Activated T-cell treated with anti-CD3 and anti-CD28 coated beads for 24 hours (primary cell): ENCODE measurements around the gene ESM1.

Source experiments
- DNase-seq: peaks from one replicate; pipeline ENCODE4 v3.0.0-alpha.2; 2020; ENCODE audit warnings: low read depth

The ESM1 gene

GRCh38 chr5:54981928-54982327 lies 3.5 kb downstream of the ESM1 start:
- no peak for DNase-seq

DNA sequence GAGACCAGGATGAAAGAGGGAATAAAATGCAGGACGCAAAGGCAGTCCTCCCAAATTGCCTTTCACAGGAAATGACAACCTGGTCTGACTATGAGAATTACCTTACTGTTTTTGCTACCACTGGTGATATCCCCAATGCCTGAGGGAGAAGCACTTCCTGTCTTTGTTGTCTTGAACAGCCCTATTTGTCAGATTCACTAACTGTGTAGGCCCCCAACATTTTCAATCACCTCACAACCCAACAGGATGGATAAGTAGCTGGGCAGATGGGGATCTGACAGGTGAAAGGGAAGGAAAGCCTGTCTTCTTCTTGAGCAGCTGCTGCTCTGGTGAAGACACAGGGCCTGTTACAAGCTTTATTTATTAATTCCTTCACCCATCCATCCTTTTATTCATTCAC lies 9.7 kb downstream of the ESM1 start:
- no peak for DNase-seq

DNA sequence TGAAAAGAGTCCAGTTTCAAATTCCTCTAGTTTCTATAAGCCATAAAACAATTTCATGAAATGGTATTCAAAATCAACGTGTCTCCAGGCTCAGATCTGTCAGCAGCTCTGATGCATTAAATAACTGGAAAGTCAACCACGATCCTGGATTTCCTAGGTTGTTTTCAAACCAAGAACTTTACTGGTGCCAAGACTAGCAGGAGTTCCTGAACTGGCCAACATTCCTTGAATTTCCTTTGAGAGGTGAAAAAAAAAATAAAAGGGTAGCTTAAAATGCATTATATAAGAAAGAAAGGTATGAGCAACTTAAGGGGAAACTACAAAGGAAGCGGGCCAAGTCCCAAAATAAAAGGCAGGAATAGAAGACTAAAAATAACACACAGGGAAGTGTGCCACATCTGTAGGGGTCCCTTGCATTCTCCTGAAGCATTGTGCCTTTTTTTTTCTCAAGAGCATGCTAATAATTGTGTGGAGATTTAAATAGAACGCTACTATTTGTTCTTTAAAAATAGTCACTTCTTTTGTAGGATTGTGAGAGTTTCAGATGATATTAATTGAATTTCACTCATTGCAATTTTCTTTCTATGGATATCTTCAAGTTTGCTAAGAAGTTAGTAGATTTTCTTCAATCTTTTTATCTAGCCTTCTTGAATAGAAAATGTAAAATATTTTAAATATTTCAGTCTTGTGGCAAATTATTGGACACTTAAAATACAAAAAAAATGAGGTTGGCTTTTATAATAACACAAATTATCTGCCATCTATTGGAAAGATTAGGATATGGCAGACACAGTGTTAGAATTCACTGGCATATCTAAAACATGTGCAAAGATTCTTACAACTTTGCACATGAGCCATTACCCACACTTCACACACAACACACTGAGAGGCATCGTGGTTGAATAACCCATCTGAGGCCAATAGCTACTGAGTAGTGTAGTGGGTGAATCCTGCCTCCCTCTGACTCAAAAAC lies 15.3 kb downstream of the ESM1 start:
- no peak for DNase-seq

- no peak for DNase-seq
Observed at GRCh38 chr5:54969242-54969641, 16.2 kb downstream of the ESM1 start.

- no peak for DNase-seq
Observed at GRCh38 chr5:54965806-54966205, 19.6 kb downstream of the ESM1 start.

- DNase-seq: no peak
Observed at GRCh38 chr5:54964405-54964804, 21.0 kb downstream of the ESM1 start.

DNA sequence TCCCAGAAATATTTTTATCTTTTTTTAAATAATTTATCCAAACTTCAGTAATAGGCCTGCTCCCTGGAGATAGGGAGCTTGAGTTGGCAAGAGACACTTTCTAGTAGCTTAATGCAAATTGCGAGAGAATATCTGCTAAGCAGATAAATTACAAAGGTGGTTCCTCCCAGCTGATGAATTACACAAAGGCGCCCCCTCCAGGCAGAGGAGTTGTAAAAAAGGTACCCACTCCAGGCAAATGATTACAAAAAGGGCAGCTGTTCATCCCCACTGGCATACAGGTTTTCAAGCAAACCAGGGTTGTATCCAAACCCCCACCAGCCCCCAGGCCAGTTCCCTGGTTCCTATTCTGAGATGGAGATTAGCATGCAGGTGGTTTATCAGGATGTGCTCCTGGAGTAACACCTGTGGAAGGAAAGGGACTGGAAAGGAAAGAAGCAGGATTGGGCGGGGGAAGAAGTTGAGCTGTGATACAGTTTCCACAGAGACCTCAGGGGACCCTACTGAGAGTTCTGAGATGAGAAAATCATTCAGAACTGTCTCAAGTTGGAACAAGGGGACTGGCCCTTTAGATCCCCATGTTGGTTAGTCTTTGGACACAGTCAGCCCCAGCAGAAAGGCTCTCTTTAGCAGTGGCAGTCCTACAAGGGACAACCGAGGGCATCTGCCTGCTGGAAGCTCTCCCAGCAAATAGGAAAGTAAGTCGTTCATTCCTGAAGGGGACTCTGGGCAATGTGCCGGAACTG lies 25.5 kb downstream of the ESM1 start:
- DNase-seq: no peak

DNA sequence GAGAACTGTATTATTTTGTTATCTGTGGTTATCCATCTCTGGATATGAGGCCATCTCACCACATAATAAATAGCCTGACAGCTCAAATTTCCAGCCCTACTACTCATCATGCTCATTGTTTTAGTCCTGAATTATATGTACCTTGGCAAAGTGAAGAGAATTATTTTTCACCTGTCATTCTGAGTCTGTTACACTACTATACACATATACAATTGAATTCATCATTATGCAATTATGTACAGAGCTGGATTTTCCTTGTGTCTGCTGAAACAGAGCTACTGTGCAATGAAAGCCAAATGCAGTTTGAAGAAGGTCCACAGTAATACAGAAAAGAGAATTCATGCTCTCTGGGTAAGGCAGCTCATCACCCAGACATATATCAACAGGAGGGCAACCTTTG lies 28.5 kb downstream of the ESM1 start:
- DNase-seq: no peak

DNA sequence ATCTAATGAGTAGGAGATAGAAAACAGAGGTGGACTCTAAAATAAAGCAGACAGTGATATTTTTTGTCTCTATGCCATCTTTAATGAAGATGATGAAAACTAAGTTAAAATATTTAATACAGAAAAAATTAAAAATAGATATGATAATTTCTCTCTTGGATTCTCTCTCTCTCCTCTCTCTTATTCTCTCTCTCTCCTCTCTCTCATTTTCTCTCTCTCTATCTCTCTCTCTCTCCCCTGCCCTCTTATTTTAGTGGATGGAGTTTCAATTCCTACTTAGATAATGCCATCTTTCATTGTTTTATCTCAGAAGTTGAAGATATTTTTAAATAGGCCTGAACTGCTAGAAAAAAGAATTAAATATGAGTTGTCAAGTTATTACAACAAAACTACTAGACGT lies 38.2 kb downstream of the ESM1 start:
- no peak for DNase-seq

- no peak for DNase-seq
Observed at GRCh38 chr5:54946306-54946819, 39.0 kb downstream of the ESM1 start.

GRCh38 chr5:54944364-54944763 lies 41.0 kb downstream of the ESM1 start:
- DNase-seq: peak; percentile 20

DNA sequence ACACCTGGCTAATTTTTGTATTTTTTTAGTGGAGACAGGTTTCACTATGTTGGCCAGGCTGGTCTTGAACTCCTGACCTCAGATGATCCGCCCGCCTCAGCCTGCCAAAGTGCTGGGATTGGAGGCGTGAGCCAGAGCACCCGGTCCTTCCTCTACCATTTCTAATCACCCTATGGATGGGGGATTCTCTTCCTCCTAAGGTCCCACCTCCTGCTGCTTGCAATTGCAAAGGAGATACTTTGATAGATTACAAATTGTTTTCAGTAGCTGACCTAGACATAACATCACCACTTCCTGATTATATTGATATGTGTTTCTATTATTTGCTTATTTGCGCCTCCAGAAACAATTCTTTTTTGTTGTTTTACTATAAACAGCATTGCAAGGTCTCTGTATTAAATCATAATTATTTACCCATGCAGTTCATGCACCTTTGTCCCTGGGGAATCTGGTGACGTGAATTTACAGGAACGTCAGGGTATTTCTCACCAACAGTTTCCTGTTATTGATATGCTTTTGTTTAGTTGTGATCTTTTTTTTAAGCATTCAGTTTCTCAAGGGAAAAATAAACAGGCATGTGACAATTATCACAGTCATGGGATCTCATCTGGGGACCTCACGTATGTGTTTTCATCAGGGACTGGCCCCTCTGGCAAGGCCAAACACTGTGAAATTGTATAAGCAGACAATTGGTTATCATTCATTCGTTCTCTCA lies 43.2 kb downstream of the ESM1 start:
- no peak for DNase-seq

GRCh38 chr5:54936201-54936600 lies 49.2 kb downstream of the ESM1 start:
- DNase-seq: no peak

DNA sequence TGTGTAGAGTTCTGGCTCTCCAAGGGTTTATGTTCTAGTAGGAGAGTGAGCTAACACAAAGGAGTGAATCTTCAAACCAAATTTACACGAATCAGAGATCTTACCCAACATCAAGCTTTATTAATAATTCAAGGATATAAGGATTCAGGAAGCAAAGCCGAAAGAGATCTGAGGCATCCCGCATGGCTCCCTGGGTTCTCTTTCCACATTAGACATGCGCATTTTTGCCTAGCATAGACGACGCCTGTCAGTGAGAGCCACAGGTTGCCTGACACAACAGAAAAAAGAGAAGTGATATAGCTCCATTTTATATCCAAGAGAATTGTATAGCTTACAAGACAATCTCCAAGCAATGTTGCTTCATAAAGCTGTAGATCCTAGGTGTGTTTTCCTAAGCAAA lies 52.6 kb downstream of the ESM1 start:
- no peak for DNase-seq

DNA sequence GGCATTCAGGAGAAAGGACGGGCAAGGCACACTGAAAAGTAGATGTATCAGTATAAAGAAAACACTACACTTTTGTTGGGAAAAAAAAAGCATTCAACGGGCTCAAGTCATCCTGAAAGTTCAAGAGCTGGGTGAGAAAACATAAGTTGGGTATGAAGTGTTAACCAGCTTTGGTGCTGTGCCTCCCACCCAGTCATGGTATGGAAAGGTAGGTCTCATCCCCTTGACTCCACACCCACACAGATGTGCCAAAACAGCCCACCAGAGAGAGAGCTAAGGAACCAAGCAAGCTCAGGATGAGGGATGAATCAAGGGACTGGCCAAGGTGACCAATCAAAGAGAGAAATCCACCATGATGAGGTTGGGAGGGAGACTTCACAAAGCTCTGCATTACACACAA lies 54.7 kb downstream of the ESM1 start:
- no peak for DNase-seq
